H1 (cell line): ENCODE results near the gene SBK2. TPM values are rescaled to one million over a fixed set of nuclear protein-coding genes. Genes with fewer than 3 reads are reported as not detected.

Experiments
- CTCF ChIA-PET: fragments of 300-600 bp; sonication (Branson Sonifier 250); formaldehyde crosslinking; loops from one replicate; lab custom pipeline; 2021; ENCODE audit not compliant: partially characterized antibody; lab: Charles Lee
- POLR2A ChIA-PET: fragments of 300-600 bp; sonication (Branson Sonifier 250); formaldehyde crosslinking; loops from one replicate; lab custom pipeline; 2021; ENCODE audit warnings: inconsistent platforms; ENCODE audit not compliant: partially characterized antibody; lab: Charles Lee
- DNase-seq, 2 experiments: peaks; one replicate each; pipeline versions ENCODE4 v3.0.0 to v3.0.0-alpha.2; 2010 to 2022; ENCODE audit warnings: low spot score in 2 of 2, low read depth in 1 of 2, mixed read lengths in 1 of 2
- FAIRE-seq: peaks from 2 replicates; lab custom pipeline; 2011; peaks lifted over from hg19 to GRCh38; lab: Jason Lieb, UNC
- H2AFZ ChIP-seq: 2 replicates; pipeline ENCODE4 v1.8.1; 2012; ENCODE audit warnings: low read length, inconsistent platforms
- H2AK5ac ChIP-seq: 2 replicates; pipeline ENCODE4 v1.6.1; 2013; ENCODE audit warnings: low read depth, low read length
- H2BK120ac ChIP-seq: replicated peaks from 2 replicates; pipeline ENCODE3; 2013; ENCODE audit warnings: low read depth, low read length, inconsistent platforms
- H2BK12ac ChIP-seq: 2 replicates; pipeline ENCODE4 v1.6.1; 2013; ENCODE audit warnings: low read depth, low read length
- H2BK15ac ChIP-seq: 2 replicates; pipeline ENCODE4 v1.6.1; 2013; ENCODE audit warnings: low read length
- H2BK20ac ChIP-seq: 2 replicates; pipeline ENCODE4 v1.6.1; 2013; ENCODE audit warnings: low read length
- H2BK5ac ChIP-seq: 2 replicates; pipeline ENCODE4 v1.6.1; 2013; ENCODE audit warnings: low read depth, low read length
- H3K14ac ChIP-seq: 2 replicates; pipeline ENCODE4 v1.6.1; 2013; ENCODE audit warnings: inconsistent platforms; ENCODE audit not compliant: insufficient read length
- H3K18ac ChIP-seq: 2 replicates; pipeline ENCODE4 v1.6.1; 2013; ENCODE audit warnings: low read length; ENCODE audit errors: extremely low read depth
- H3K23ac ChIP-seq: 2 replicates; pipeline ENCODE4 v1.6.1; 2013; ENCODE audit warnings: inconsistent platforms; ENCODE audit not compliant: insufficient read length
- H3K23me2 ChIP-seq: 2 replicates; pipeline ENCODE4 v1.6.1; 2013; ENCODE audit warnings: low read depth, low read length
- H3K27ac ChIP-seq: 2 replicates; pipeline ENCODE4 v1.6.1; 2011; ENCODE audit warnings: low read depth, low read length, inconsistent platforms
- H3K27me3 ChIP-seq, 4 experiments: replicated peaks in 1 of 4; 1 replicate in 1 of 4; 2 replicates in 3 of 4; pipeline versions ENCODE4 v1.6.1 to v1.8.1; 2011 to 2013; ENCODE audit warnings: low read length in 3 of 4, mild to moderate bottlenecking in 3 of 4, inconsistent platforms in 2 of 4, mixed read lengths in 2 of 4, moderate library complexity in 1 of 4; ENCODE audit not compliant: control insufficient read depth in 3 of 4, insufficient read depth in 3 of 4; ENCODE audit errors: extremely low read depth in 1 of 4
- H3K36me3 ChIP-seq, 4 experiments: 2 replicates each; pipeline versions ENCODE4 v1.6.1 to v1.8.1; 2011 to 2013; ENCODE audit warnings: mild to moderate bottlenecking in 4 of 4, low read length in 3 of 4, moderate library complexity in 2 of 4, control low read depth in 1 of 4, inconsistent platforms in 1 of 4; ENCODE audit not compliant: insufficient read depth in 4 of 4, control insufficient read depth in 2 of 4
- H3K4ac ChIP-seq: replicated peaks from 2 replicates; pipeline ENCODE3; 2013; ENCODE audit warnings: low read length, low read depth, mixed read lengths, inconsistent platforms; ENCODE audit not compliant: insufficient read length
- H3K4me1 ChIP-seq, 4 experiments: replicated peaks in 1 of 4; 1 replicate in 1 of 4; 2 replicates in 3 of 4; pipeline versions ENCODE4 v1.6.1 to v1.8.1; 2011 to 2013; ENCODE audit warnings: low read length in 3 of 4, inconsistent platforms in 2 of 4, mixed read lengths in 1 of 4; ENCODE audit not compliant: insufficient read depth in 4 of 4, control insufficient read depth in 3 of 4
- H3K4me2 ChIP-seq, 2 experiments: 2 replicates each; pipeline versions ENCODE4 v1.6.1 to v1.8.1; 2011 to 2013; ENCODE audit warnings: low read depth in 2 of 2, low read length in 2 of 2, control low read depth in 1 of 2, inconsistent platforms in 1 of 2, mild to moderate bottlenecking in 1 of 2; ENCODE audit not compliant: insufficient read depth in 1 of 2
- H3K4me3 ChIP-seq, 4 experiments: fragments of 200-600, 300-600 bp in 1 of 4; sonication (generic), shearing (Covaris generic), sonication (Bioruptor Twin) in 1 of 4; 2 replicates each; pipeline versions ENCODE4 v1.5.1 to v1.8.1; 2011 to 2016; ENCODE audit warnings: low read length in 4 of 4, low read depth in 3 of 4, control low read depth in 2 of 4, inconsistent platforms in 2 of 4, mild to moderate bottlenecking in 2 of 4, mixed read lengths in 1 of 4, moderate library complexity in 1 of 4; ENCODE audit not compliant: insufficient read depth in 2 of 4; ENCODE audit errors: extremely low read depth in 1 of 4
- H3K56ac ChIP-seq: replicated peaks from 2 replicates; pipeline ENCODE3; 2013; ENCODE audit warnings: low read depth, mild to moderate bottlenecking, mixed read lengths, low read length, inconsistent platforms; ENCODE audit not compliant: insufficient read length
- H3K79me1 ChIP-seq: 2 replicates; pipeline ENCODE4 v1.6.1; 2013; ENCODE audit warnings: low read depth, low read length, control low read depth
- H3K79me2 ChIP-seq, 2 experiments: 2 replicates each; pipeline versions ENCODE4 v1.6.1 to v1.8.1; 2012 to 2013; ENCODE audit warnings: low read length in 2 of 2, mild to moderate bottlenecking in 2 of 2, inconsistent platforms in 1 of 2; ENCODE audit not compliant: insufficient read depth in 2 of 2, control insufficient read depth in 1 of 2
- H3K9ac ChIP-seq, 4 experiments: replicated peaks in 1 of 4; 1 replicate in 1 of 4; 2 replicates in 3 of 4; pipeline versions ENCODE4 v1.6.1 to v1.8.1; 2011 to 2013; ENCODE audit warnings: low read depth in 3 of 4, low read length in 3 of 4, control low read depth in 2 of 4, mild to moderate bottlenecking in 2 of 4, moderate library complexity in 2 of 4, inconsistent platforms in 1 of 4; ENCODE audit errors: extremely low read depth in 1 of 4
- H3K9me3 ChIP-seq, 2 experiments: 2 replicates each; pipeline versions ENCODE4 v1.6.1 to v1.8.1; 2012 to 2013; ENCODE audit warnings: mild to moderate bottlenecking in 2 of 2, moderate library complexity in 2 of 2, control low read depth in 1 of 2, inconsistent platforms in 1 of 2, low read depth in 1 of 2, low read length in 1 of 2, mixed read lengths in 1 of 2; ENCODE audit not compliant: insufficient read depth in 2 of 2
- H4K20me1 ChIP-seq, 2 experiments: replicated peaks in 1 of 2; 2 replicates each; pipeline versions ENCODE3 to v1.8.1; 2011 to 2013; ENCODE audit warnings: inconsistent platforms in 2 of 2, low read length in 2 of 2, mild to moderate bottlenecking in 1 of 2; ENCODE audit not compliant: insufficient read depth in 2 of 2, control insufficient read depth in 1 of 2
- H4K5ac ChIP-seq: 2 replicates; pipeline ENCODE4 v1.6.1; 2013; ENCODE audit warnings: low read length, low read depth, mixed read lengths, inconsistent platforms; ENCODE audit not compliant: insufficient read length
- H4K8ac ChIP-seq: 2 replicates; pipeline ENCODE4 v1.8.0; 2013; ENCODE audit warnings: mild to moderate bottlenecking, moderate library complexity, low read length, inconsistent platforms; ENCODE audit not compliant: insufficient read depth; ENCODE audit errors: extremely low read depth
- H4K91ac ChIP-seq: replicated peaks from 2 replicates; pipeline ENCODE3; 2013; ENCODE audit warnings: low read length, mixed read lengths, inconsistent platforms; ENCODE audit not compliant: insufficient read length
- BCL11A ChIP-seq, 2 experiments: IDR thresholded peaks; one replicate each; pipeline ENCODE4 v1.6.1; 2011; ENCODE audit warnings: low read depth in 2 of 2, low read length in 2 of 2, mild to moderate bottlenecking in 2 of 2
- BRCA1 ChIP-seq: IDR thresholded peaks from 2 replicates; pipeline ENCODE4 v1.6.1; 2012; ENCODE audit warnings: low read depth, low read length, improper control_type of control experiment
- EGR1 ChIP-seq: IDR thresholded peaks from 2 replicates; pipeline ENCODE4 v1.6.1; 2011; ENCODE audit warnings: low read depth, low read length, borderline replicate concordance
- HDAC6 ChIP-seq: IDR thresholded peaks from one replicate; pipeline ENCODE4 v1.7.1; 2012; ENCODE audit warnings: low read depth, mild to moderate bottlenecking, inconsistent platforms, low read length, moderate library complexity
- KDM5A ChIP-seq: fragments of 200-600 bp; IDR thresholded peaks from 2 replicates; pipeline ENCODE4 v1.7.1; 2012; ENCODE audit warnings: mild to moderate bottlenecking, low read length, inconsistent platforms, mixed read lengths
- MAFK ChIP-seq: IDR thresholded peaks from 2 replicates; pipeline ENCODE4 v1.6.1; 2012; ENCODE audit warnings: low read depth, mild to moderate bottlenecking, improper control_type of control experiment, low read length
- PHF8 ChIP-seq: fragments of 200-600 bp; sonication (generic); conservative IDR thresholded peaks from 2 replicates; pipeline ENCODE4 v1.7.1; 2012; ENCODE audit warnings: low read depth, mild to moderate bottlenecking, inconsistent platforms, low read length, moderate library complexity
- POLR2AphosphoS5 ChIP-seq: IDR thresholded peaks from 2 replicates; pipeline ENCODE4 v1.6.1; 2011; ENCODE audit warnings: low read depth, low read length
- SIN3A ChIP-seq, 2 experiments: IDR thresholded peaks in 1 of 2; conservative IDR thresholded peaks in 1 of 2; 2 replicates each; pipeline ENCODE4 v1.6.1; 2011 to 2012; ENCODE audit warnings: low read length in 2 of 2, improper control_type of control experiment in 1 of 2, low read depth in 1 of 2, mild to moderate bottlenecking in 1 of 2
- SUZ12 ChIP-seq: fragments of 200-600 bp; sonication (generic); IDR thresholded peaks from 2 replicates; pipeline ENCODE4 v1.6.1; 2012; ENCODE audit warnings: mild to moderate bottlenecking, inconsistent platforms, low read length, moderate library complexity, mixed read lengths
- TCF12 ChIP-seq: IDR thresholded peaks from 2 replicates; pipeline ENCODE4 v1.6.1; 2011; ENCODE audit warnings: low read depth, mild to moderate bottlenecking, low read length
- ZNF274 ChIP-seq: IDR thresholded peaks from 2 replicates; pipeline ENCODE4 v1.7.0; 2012; ENCODE audit warnings: low read length, borderline replicate concordance; ENCODE audit errors: extremely low read depth
- WGBS, 2 experiments: shearing (Covaris generic) in 1 of 2; methylation state at CpG; one replicate each; pipeline versions ENCODE4 v1.1.6 to v1.1.7; 2013 to 2015; ENCODE audit warnings: low lambda C conversion rate in 2 of 2, mixed read lengths in 2 of 2, inconsistent platforms in 1 of 2, low coverage in 1 of 2, missing lambda C conversion rate in 1 of 2; ENCODE audit not compliant: insufficient replicate concordance in 2 of 2, insufficient coverage in 1 of 2, insufficient read length in 1 of 2; ENCODE audit errors: extremely low coverage in 1 of 2, missing lambda C conversion rate in 1 of 2; 5-methylcytosine and 5-hydroxymethylcytosine counted together
- polyA plus RNA-seq, 7 experiments: library from polyadenylated mRNA; depleted of rRNA in 3 of 7; stranded (reverse) in 5 of 7; unstranded in 2 of 7; fragments of >200 nt in 5 of 7; fragments of 200-250 nt in 2 of 7; gene quantifications; 1 replicate in 5 of 7; 2 replicates in 1 of 7; 4 replicates in 1 of 7; pipeline versions ENCODE4 v1.2.1 to v1.2.3, GENCODE V29; 2011 to 2013; ENCODE audit warnings: missing spikeins in 2 of 7, mixed read lengths in 2 of 7
- total RNA-seq: library from RNA; stranded (reverse); fragmentation: NEBNext Ultra II Directional; extraction: Animal tissue kit (Norgen Biotek cat#: 25700); gene quantifications from 2 replicates; pipeline ENCODE4 v1.2.1, GENCODE V29; 2021

SBK2 gene
- total and polyA plus RNA-seq, 2 of the 8 experiments (the other 6 are each of a cell fraction or from before 2014, with no cell fraction given): 3.2 to 4.1 TPM

- no peak overlapping the region for H3K56ac ChIP-seq
- TF ChIP-seq POLR2AphosphoS5: no peak
- no peak for TF ChIP-seq BCL11A (IDR thresholded peaks at IDR 0.05; ENCODE audit: low read depth in 2 of 2, low read length in 2 of 2)
- no peak for TF ChIP-seq KDM5A
- no peak for TF ChIP-seq TCF12
- TF ChIP-seq HDAC6: no peak
- TF ChIP-seq SIN3A (conservative IDR thresholded peaks at IDR 0.05 in 1 of 2, IDR thresholded peaks at IDR 0.05 in 1 of 2; ENCODE audit: low read depth in 1 of 2, low read length in 2 of 2): no peak
- TF ChIP-seq MAFK: no peak
- no peak for TF ChIP-seq SUZ12
- no peak for TF ChIP-seq ZNF274
- no peak for TF ChIP-seq EGR1
- no peak for TF ChIP-seq PHF8
- TF ChIP-seq BRCA1: no peak
Measured at GRCh38 chr19:55528030-55528803, 8.7 kb downstream of the SBK2 start.

More at GRCh38 chr19:55528030-55528803, 8.7 kb downstream of the SBK2 start:
- FAIRE-seq (no peak), DNase-seq (no peak)
- Histone ChIP-seq H2AFZ (no peak overlapping the region), H3K27ac (no peak overlapping the region), H2BK12ac (peak overlapping the region; percentile 82; the same call in 1 of the 2 replicates), H3K9me3 (peaks cover 0 to 7% of the 10 kb centered on the region in 2 experiments; a peak in 2 of 4 replicates), H3K36me3 (no peaks in the 10 kb centered on the region; a peak in 1 of 8 replicates), H3K79me2 (no peaks in the 10 kb centered on the region), H2BK120ac (no peak overlapping the region), H3K9ac (0 out of 7 replicates have a peak overlapping the region, but pooled peaks of 1 of the 4 experiments have one; percentile 10), H3K27me3 (no peaks in the 10 kb centered on the region), H2BK15ac (no peak overlapping the region), H4K20me1 (peaks cover 0 to 9% of the 10 kb centered on the region in 2 experiments), H3K4me3 (no peak overlapping the region), H3K4ac (no peak overlapping the region), H2BK5ac (0 out of 2 replicates have a peak overlapping the region, but pooled peaks have one; percentile 10), H4K8ac (no peak overlapping the region), H3K79me1 (no peaks in the 10 kb centered on the region), H2BK20ac (no peak overlapping the region), H3K14ac (no peak overlapping the region), H3K4me2 (no peak overlapping the region; a peak in 1 of 4 replicates), H4K91ac (no peak overlapping the region), H3K18ac (no peak overlapping the region), H3K4me1 (peaks cover 0 to 9% (median 2%) of the 10 kb centered on the region in 4 experiments; a peak in 3 of 7 replicates), H4K5ac (no peak overlapping the region), H3K23ac (no peak overlapping the region), H2AK5ac (no peak overlapping the region), H3K23me2 (no peaks in the 10 kb centered on the region)
- CTCF ChIA-PET: interaction anchor here (0.9 to 2.9 kb wide), 2 partner anchors 24 to 103 kb away, joined by 3 to 7 read pairs; no protein-coding TSS in a partner anchor
- WGBS, 2 experiments: 85% methylated on average over 15 of the region's 15 CpGs; no CpG with 5 or more reads in 1 of the 2 experiments
- POLR2A ChIA-PET: interaction anchor here (1.3 kb wide), 1 partner anchor 24 kb away, joined by 3 read pairs; no protein-coding TSS in a partner anchor
